Islet of Langerhans (tissue), 1 donor: ENCODE measurements around the gene OR11H7.
"Not testable (repeated sequence)": the region's sequence is repeated elsewhere in the genome, so short reads cannot be mapped to it uniquely, and the experiment has no call there.

Experiments
- FAIRE-seq: peaks from one replicate; lab custom pipeline; 2011; peaks lifted over from hg19 to GRCh38; lab: Jason Lieb, UNC

Gene OR11H7

GRCh38 chr14:20228681-20229080 lies at the start of gene OR11H7:
Gene OR11H7, plus strand, starts transcription at chr14:20228981.
- no peak for FAIRE-seq

DNA sequence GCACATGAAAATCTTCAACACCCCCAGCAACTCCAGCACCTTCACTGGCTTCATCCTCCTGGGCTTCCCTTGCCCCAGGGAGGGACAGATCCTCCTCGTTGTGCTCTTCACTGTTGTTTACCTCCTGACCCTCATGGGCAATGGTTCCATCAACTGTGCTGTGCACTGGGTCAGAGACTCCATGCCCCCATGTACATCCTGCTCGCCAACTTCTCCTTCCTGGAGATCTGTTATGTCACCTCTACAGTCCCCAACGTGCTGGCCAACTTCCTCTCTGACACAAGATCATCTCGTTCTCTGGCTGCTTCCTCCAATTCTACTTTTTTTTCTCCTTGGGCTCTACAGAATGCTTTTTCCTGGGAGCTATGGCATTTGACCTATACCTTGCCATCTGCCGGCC lies 49.6 kb upstream of the OR11H7 start:
- FAIRE-seq = no peak

GRCh38 chr14:20179880-20180279 lies 48.9 kb upstream of the OR11H7 start:
- no peak for FAIRE-seq

DNA sequence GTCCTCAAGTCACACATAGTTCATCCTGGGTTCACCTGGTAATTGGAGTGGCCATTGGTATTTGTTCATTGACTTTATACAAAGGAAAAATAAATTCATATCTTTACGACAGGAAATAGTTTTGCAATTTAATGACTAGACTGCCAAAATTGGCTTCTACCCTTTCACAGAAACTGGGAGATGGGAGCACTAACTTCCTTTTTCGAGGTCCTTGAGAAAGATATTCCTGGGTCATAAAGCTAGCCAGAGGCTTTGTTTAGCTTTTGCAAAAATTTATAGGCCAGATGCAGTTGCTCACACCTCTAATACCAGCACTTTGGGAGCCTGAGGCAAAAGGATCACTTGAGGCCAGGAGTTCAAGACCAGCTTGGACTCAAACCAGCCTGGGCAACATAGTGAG lies 48.3 kb upstream of the OR11H7 start:
- FAIRE-seq = no peak

DNA sequence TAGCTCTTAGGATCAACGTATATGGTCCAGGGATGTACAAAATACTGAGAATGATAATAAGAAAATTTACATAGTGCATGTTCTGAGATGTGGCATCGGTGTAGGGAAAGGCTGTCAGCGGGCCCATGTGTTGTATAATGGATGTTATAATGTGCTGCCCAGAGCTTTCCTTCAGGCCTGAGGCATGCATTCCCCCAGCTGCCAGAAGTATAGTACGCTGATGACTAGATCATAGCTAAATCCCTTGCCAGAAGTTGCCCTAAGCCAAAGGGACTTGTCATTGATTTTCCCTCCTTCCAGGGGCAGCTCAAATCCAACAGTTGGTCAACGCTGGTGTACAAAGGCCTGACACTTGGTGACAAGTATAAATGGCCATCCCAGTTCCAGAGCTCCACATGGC lies 44.6 kb upstream of the OR11H7 start:
- no peak for FAIRE-seq

GRCh38 chr14:20190596-20190995 lies 38.2 kb upstream of the OR11H7 start, which contains the start of gene OR11G2:
Gene OR11G2, plus strand, starts transcription at chr14:20190896. Its CDS starts 6,542 bp downstream, at chr14:20197438.
- no peak for FAIRE-seq

DNA sequence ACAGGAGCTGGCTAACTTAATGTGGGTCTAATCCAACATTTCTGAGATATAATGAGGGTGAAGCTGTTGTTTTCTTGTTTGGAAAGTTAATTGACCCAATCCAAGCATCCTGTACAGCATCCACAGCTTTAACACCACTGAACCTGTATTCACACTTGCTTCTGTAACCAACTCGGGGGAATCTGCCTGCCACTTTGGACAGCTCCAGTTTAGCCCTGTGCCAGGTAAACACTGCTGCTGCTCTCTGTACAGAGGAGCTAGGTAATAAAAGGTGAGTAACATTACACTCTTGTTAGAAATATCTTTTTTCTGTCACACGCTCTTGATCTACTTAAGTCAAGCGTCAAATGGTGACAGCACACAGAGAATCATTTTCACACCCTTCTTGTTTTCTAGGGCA lies 37.4 kb upstream of the OR11H7 start:
- no peak for FAIRE-seq

- FAIRE-seq = no peak
These were observed 34.7 kb upstream of the OR11H7 start for GRCh38 chr14:20194101-20194500.

GRCh38 chr14:20195170-20195569 lies 33.6 kb upstream of the OR11H7 start:
- FAIRE-seq = not testable (repeated sequence)

- no peak for FAIRE-seq
These were observed 32.9 kb upstream of the OR11H7 start for GRCh38 chr14:20195911-20196310.

DNA sequence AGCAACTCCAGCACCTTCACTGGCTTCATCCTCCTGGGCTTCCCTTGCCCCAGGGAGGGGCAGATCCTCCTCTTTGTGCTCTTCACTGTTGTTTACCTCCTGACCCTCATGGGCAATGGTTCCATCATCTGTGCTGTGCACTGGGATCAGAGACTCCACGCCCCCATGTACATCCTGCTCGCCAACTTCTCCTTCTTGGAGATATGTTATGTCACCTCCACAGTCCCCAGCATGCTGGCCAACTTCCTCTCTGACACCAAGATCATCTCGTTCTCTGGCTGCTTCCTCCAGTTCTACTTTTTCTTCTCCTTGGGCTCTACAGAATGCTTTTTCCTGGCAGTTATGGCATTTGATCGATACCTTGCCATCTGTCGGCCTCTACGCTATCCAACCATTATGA lies 31.3 kb upstream of the OR11H7 start:
- FAIRE-seq = no peak

DNA sequence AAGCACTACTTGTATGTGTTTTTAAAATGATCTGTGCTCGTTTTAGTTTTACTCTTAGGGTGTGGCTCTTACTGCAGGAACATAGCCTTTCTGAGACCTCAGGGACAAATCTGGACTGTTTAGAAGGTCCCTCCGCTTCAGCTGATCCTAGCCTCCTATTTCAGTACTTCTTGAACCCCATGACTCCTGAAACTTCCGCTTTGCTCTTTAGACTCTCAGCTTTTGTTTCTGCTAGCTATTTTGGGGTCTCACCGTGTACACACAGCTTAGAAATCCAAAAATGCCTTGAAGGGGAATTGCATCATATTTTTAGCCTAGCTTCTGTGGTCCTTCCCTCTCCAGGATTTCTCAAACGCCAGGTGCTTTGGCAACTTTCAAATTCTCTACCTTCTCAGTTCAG lies 29.8 kb upstream of the OR11H7 start:
- FAIRE-seq = no peak

DNA sequence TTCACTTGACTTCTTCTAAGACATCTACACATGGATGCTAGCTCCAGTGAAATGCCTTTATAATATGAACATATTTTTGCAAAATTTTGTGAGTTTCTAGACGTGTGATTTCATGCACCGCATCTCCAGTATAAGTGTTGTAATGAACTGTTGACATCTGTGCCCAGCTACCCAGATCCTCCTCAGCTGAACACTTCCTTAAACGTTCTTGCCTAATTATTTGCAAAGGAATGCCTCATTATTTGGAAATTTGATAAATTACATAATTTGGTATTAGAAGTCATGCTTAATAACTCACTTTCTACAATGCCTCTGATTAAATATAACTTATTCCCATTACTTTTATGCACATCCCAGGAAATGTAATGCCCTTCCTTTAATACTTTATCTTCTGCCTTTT lies 24.1 kb upstream of the OR11H7 start:
- no peak for FAIRE-seq

- no peak for FAIRE-seq
These were observed 19.2 kb upstream of the OR11H7 start for GRCh38 chr14:20209595-20209994.

DNA sequence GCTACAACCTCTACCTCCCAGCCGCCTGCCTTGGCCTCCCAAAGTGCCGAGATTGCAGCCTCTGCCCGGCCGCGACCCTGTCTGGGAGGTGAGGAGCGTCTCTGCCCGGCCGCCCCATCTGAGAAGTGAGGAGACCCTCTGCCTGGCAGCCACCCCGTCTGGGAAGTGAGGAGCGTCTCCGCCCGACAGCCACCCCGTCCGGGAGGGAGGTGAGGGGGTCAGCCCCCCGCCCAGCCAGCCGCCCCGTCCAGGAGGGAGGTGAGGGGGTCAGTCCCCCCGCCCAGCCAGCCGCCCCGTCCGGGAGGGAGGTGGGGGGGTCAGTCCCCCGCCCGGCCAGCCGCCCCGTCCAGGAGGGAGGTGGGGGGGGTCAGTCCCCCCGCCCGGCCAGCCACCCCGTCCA lies 16.4 kb upstream of the OR11H7 start:
- not testable (repeated sequence) for FAIRE-seq

- no peak for FAIRE-seq
These were observed 13.6 kb upstream of the OR11H7 start for GRCh38 chr14:20215196-20215595.

GRCh38 chr14:20219033-20219432 lies 9.7 kb upstream of the OR11H7 start:
- FAIRE-seq = no peak

- FAIRE-seq = no peak
These were observed 5.4 kb upstream of the OR11H7 start, which contains the start of gene OR11H6 for GRCh38 chr14:20223410-20223809. Gene OR11H6, plus strand, starts transcription at chr14:20223710. Its CDS starts 0 bp downstream, at chr14:20223710.

GRCh38 chr14:20235415-20235814 lies 6.6 kb downstream of the OR11H7 start:
- not testable (repeated sequence) for FAIRE-seq

DNA sequence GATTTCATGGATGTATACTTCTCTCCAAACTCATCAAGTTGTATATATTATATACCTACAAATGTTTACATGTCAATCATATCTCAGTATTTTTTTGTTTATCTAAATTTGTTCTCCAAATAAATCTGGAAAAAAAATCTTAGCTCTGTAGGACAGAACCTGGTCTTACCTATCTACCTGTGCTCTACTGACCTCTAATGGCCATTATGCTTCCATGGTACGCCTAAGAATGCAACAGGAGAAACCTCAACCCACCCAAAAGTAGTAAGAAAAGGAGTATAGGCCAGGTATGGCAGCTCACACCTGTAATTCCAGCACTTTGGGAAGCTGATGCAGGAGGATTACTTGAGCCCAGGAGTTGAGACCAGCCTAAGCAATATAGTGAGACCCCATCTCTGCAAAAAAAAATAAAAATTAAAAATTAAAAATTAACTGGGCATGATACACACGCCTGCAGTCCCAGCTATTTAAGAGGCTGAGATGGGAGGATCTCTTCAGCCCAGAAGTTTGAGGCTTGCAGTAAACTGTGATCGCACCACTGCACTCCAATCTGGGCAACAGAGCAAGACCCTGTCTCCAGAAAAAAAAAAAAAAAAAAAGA lies 19.0 kb downstream of the OR11H7 start:
- no peak for FAIRE-seq

- no peak for FAIRE-seq
These were observed 33.9 kb downstream of the OR11H7 start for GRCh38 chr14:20262642-20263128.

DNA sequence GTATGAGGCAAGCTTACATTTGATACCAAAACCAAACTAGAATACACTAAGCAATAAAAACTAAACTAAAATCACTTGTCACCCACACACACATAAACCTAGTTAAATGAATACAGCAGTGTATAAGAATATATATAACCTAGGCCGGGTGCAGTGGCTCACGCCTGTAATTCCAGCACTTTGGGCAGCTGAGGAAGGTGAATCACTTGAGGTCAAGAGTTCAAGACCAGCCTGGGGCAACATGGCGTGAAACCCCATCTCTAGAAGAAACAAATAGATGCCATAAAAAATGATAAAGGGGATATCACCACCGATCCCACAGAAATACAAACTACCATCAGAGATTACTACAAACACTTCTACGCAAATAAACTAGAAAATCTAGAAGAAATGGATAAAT lies 35.6 kb downstream of the OR11H7 start:
- not testable (repeated sequence) for FAIRE-seq

DNA sequence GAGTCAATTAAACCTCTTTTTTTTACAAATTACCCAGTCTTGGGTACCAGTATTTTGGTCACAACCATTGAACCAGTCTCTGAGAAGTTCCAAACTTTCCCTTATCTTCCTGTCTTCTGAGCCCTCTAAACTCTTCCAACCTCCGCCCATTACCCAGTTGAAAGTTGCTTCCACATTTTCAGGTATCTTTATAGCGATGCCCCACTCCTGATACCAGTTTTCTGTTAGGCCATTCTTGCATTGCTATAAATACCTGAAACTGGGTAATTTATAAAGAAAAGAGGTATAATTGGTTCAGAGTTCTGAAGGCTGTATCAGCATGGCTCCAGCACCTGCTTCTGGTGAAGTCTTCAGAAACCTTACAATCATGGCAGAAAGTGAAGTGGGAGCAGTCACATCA lies 45.3 kb downstream of the OR11H7 start:
- FAIRE-seq = no peak

GRCh38 chr14:20277409-20277808 lies 48.6 kb downstream of the OR11H7 start:
- no peak for FAIRE-seq

- no peak for FAIRE-seq
These were observed 49.6 kb downstream of the OR11H7 start for GRCh38 chr14:20278414-20278813.
